ENCODE results near the gene PLCG1. TPM values are rescaled to one million over a fixed set of nuclear protein-coding genes. Genes with fewer than 3 reads are reported as not detected.

Gene PLCG1
- total and polyA plus RNA-seq, 9 donors = 69.4 to 118 (median 93.1) TPM

DNA sequence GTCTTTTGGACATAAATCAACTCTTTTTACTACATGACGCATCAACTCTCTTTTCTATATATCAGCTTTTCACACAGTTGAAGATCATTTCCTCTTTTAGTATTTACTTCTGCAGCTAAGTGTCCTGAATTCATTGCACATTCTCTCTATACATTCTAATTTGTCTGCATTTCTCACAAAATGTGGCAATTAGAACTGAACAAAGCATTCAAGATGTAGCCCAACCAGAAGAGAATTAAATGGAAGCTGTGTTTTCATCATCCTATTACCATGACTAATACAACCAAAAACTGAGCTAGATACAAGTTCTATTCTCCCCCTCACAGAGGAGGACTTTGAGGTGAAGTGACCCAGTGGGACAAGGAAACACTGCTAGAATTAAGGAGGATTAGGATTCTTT is 86.9 kb downstream of the PLCG1 start:
- Histone ChIP-seq H3K4me1 (ENCODE audit: control insufficient read depth, insufficient read depth, low read length) (no peaks in the 10 kb centered on the region), H3K27ac (ENCODE audit: low read length) (no peak overlapping the region), H3K4me3 (ENCODE audit: low read length) (no peak overlapping the region), H3K27me3 (ENCODE audit: control insufficient read depth, insufficient read depth, low read length) (no peaks in the 10 kb centered on the region), H3K9me3 (replicated peaks; ENCODE audit: control insufficient read depth, low read depth, low read length) (no peaks in the 10 kb centered on the region), H3K36me3 (ENCODE audit: control insufficient read depth, insufficient read depth, low read length) (no peaks in the 10 kb centered on the region)
- WGBS (ENCODE audit: insufficient coverage) = no CpG with 5 or more reads among the region's 1 CpG
- no peak for DNase-seq

DNA sequence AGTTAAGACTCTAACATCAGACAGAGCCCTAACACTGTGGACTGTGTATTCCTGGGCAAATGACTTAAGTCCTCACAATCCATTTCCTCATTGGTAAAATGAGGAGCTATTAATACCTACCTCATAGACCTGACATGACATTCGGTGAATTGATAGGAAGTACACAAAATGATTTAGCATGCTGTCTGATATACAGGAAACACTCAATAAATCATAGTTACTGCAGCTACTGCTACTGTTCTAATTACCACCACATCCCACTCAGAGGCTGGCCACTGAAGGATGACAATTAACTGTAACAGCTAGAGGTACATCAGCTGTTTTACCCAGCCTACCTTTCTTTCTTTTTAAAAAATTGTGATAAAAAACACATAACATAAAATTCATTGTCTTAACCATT is 87.7 kb downstream of the PLCG1 start:
- DNase-seq = no peak
- H3K4me3 ChIP-seq (ENCODE audit: low read length) = no peak overlapping the region
- no peaks in the 10 kb centered on the region for H3K36me3 ChIP-seq (ENCODE audit: control insufficient read depth, insufficient read depth, low read length)
- WGBS (ENCODE audit: insufficient coverage) = no CpG with 5 or more reads among the region's 1 CpG
- H3K27ac ChIP-seq (ENCODE audit: low read length) = no peak overlapping the region
- no peaks in the 10 kb centered on the region for H3K4me1 ChIP-seq (ENCODE audit: control insufficient read depth, insufficient read depth, low read length)
- no peaks in the 10 kb centered on the region for H3K27me3 ChIP-seq (ENCODE audit: control insufficient read depth, insufficient read depth, low read length)
- H3K9me3 ChIP-seq (replicated peaks; ENCODE audit: control insufficient read depth, low read depth, low read length) = no peaks in the 10 kb centered on the region

DNA sequence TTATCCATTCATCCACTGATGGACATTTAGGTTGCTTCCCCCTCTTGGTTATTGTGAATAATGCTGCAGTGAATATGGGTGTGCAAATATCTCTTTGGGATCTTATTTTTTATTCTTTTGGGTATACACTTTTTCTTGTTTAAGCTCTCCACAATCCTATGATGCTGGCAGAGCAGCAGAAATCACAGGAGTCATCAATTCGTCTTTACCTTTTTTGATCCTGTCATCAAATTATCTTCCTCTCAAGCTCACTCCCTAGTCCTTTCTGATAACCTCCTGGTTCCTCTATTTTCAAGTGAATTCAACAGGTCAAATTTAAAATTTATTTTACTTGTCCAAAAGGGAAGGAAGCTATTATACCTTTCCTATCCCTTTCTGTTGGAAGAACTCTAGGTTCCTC is 89.1 kb downstream of the PLCG1 start:
- DNase-seq = no peak
- no CpG with 5 or more reads among the region's 1 CpG for WGBS (ENCODE audit: insufficient coverage)
- Histone ChIP-seq H3K27me3 (ENCODE audit: control insufficient read depth, insufficient read depth, low read length) (no peaks in the 10 kb centered on the region), H3K36me3 (ENCODE audit: control insufficient read depth, insufficient read depth, low read length) (no peaks in the 10 kb centered on the region), H3K4me3 (ENCODE audit: low read length) (no peak overlapping the region), H3K9me3 (replicated peaks; ENCODE audit: control insufficient read depth, low read depth, low read length) (no peaks in the 10 kb centered on the region), H3K27ac (ENCODE audit: low read length) (no peak overlapping the region), H3K4me1 (ENCODE audit: control insufficient read depth, insufficient read depth, low read length) (no peaks in the 10 kb centered on the region)

Other genes with a start within 250 kb of the PLCG1 start
- 17.2 TPM for gene TOP1, start 108.7 kb upstream of the PLCG1 start, total RNA-seq
- gene TOP1, start 108.7 kb upstream of the PLCG1 start, polyA plus RNA-seq (ENCODE audit: insufficient read depth in 1 of 8, insufficient read length in 8 of 8, low replicate concordance in 1 of 8) = 10 to 100 TPM; 44.3 to 71.6 (median 58.0) TPM
- 8.8 TPM for gene ZHX3, start 180.2 kb downstream of the PLCG1 start, total RNA-seq
- gene ZHX3, start 180.2 kb downstream of the PLCG1 start, polyA plus RNA-seq (ENCODE audit: insufficient read depth in 1 of 8, insufficient read length in 8 of 8, low replicate concordance in 1 of 8) = 10 to 100 TPM in 2 of 8 donors, 1 to 10 TPM in 6; 5.7 to 11.4 (median 7.7) TPM
- 2.0 TPM for gene LPIN3, start 203.3 kb downstream of the PLCG1 start, total RNA-seq
- gene LPIN3, start 203.3 kb downstream of the PLCG1 start, polyA plus RNA-seq (ENCODE audit: insufficient read depth in 1 of 8, insufficient read length in 8 of 8, low replicate concordance in 1 of 8) = 1 to 10 TPM; 2.9 to 7.2 (median 3.7) TPM
- 46.1 TPM for gene EMILIN3, start 229.3 kb downstream of the PLCG1 start, total RNA-seq
- 10 to 100 TPM; 24.8 to 72.4 (median 48.4) TPM for gene EMILIN3, start 229.3 kb downstream of the PLCG1 start, polyA plus RNA-seq (ENCODE audit: insufficient read depth in 1 of 8, insufficient read length in 8 of 8, low replicate concordance in 1 of 8)